Astrocyte (in vitro differentiated cells and primary cell): ENCODE results near the gene TMEM179. TPM values are rescaled to one million over a fixed set of nuclear protein-coding genes. Genes with fewer than 3 reads are reported as not detected.

ENCODE experiments used
- DNase-seq: peaks from one replicate; pipeline ENCODE4 v3.0.0-alpha.2; 2010; ENCODE audit warnings: low read depth
- FAIRE-seq: peaks from 2 replicates; lab custom pipeline; 2011; peaks lifted over from hg19 to GRCh38; lab: Jason Lieb, UNC
- H2AFZ ChIP-seq: 2 replicates; pipeline ENCODE4 v1.6.0; 2012; ENCODE audit warnings: low read depth, low read length, inconsistent platforms
- H3K27ac ChIP-seq: 2 replicates; pipeline ENCODE4 v1.5.1; 2011; ENCODE audit warnings: low read depth, low read length, inconsistent platforms
- H3K27me3 ChIP-seq: 2 replicates; pipeline ENCODE4 v1.6.0; 2011; ENCODE audit warnings: low read length, inconsistent platforms; ENCODE audit not compliant: insufficient read depth
- H3K36me3 ChIP-seq: 2 replicates; pipeline ENCODE4 v1.5.1; 2011; ENCODE audit warnings: low read length, inconsistent platforms; ENCODE audit not compliant: insufficient read depth
- H3K4me1 ChIP-seq: 2 replicates; pipeline ENCODE4 v1.5.1; 2011; ENCODE audit warnings: low read length, inconsistent platforms; ENCODE audit not compliant: insufficient read depth
- H3K4me2 ChIP-seq: 2 replicates; pipeline ENCODE4 v1.6.0; 2012; ENCODE audit warnings: low read length, inconsistent platforms
- H3K4me3 ChIP-seq: 2 replicates; pipeline ENCODE4 v1.5.1; 2011; ENCODE audit warnings: low read depth, mild to moderate bottlenecking, low read length, inconsistent platforms; ENCODE audit not compliant: insufficient read depth
- H3K79me2 ChIP-seq: 2 replicates; pipeline ENCODE4 v1.6.0; 2012; ENCODE audit warnings: mild to moderate bottlenecking, low read length, inconsistent platforms; ENCODE audit not compliant: insufficient read depth
- H3K9ac ChIP-seq: 2 replicates; pipeline ENCODE4 v1.6.0; 2012; ENCODE audit warnings: mild to moderate bottlenecking, low read length, inconsistent platforms
- H3K9me3 ChIP-seq: 2 replicates; pipeline ENCODE4 v1.5.1; 2012; ENCODE audit warnings: low read depth, mild to moderate bottlenecking, low read length, inconsistent platforms; ENCODE audit not compliant: insufficient read depth
- H4K20me1 ChIP-seq: 2 replicates; pipeline ENCODE4 v1.6.0; 2012; ENCODE audit warnings: low read length, inconsistent platforms; ENCODE audit not compliant: insufficient read depth
- H3K27ac Mint-ChIP-seq: one replicate; pipeline ENCODE4 v1.8.0; 2021; ENCODE audit warnings: mild to moderate bottlenecking, mixed read lengths; ENCODE audit not compliant: unreplicated experiment
- H3K27me3 Mint-ChIP-seq: one replicate; pipeline ENCODE4 v1.8.0; 2021; ENCODE audit warnings: low read depth, mixed read lengths; ENCODE audit not compliant: unreplicated experiment
- H3K36me3 Mint-ChIP-seq: one replicate; pipeline ENCODE4 v1.8.0; 2021; ENCODE audit warnings: low read depth, mixed read lengths; ENCODE audit not compliant: unreplicated experiment
- H3K4me1 Mint-ChIP-seq: one replicate; pipeline ENCODE4 v1.8.0; 2021; ENCODE audit warnings: low read depth, mixed read lengths; ENCODE audit not compliant: unreplicated experiment
- H3K4me3 Mint-ChIP-seq: one replicate; pipeline ENCODE4 v1.8.0; 2021; ENCODE audit warnings: mild to moderate bottlenecking, moderate library complexity, mixed read lengths; ENCODE audit not compliant: unreplicated experiment
- H3K9me3 Mint-ChIP-seq: one replicate; pipeline ENCODE4 v1.8.0; 2021; ENCODE audit warnings: mild to moderate bottlenecking, mixed read lengths; ENCODE audit not compliant: unreplicated experiment
- CTCF ChIP-seq: IDR thresholded peaks from 2 replicates; pipeline ENCODE4 v1.5.1; 2011; ENCODE audit warnings: low read depth, mild to moderate bottlenecking, inconsistent platforms, low read length, moderate library complexity; ENCODE audit not compliant: insufficient read depth
- EZH2 ChIP-seq: IDR thresholded peaks from 2 replicates; pipeline ENCODE4 v1.6.1; 2012; ENCODE audit warnings: mild to moderate bottlenecking, low read length, inconsistent platforms; ENCODE audit not compliant: insufficient read depth
- total RNA-seq: library from RNA; stranded (reverse); gene quantifications from 2 replicates; pipeline ENCODE4 v1.2.1, GENCODE V29; 2021

Gene TMEM179
- total RNA-seq, 1 donor from 2014 or later: 0.82 TPM

- no peaks in the 10 kb centered on the region for H3K79me2 ChIP-seq
- H3K4me1 ChIP-seq: no peaks in the 10 kb centered on the region
- no peaks in the 10 kb centered on the region for H3K27me3 ChIP-seq
- no peaks in the 10 kb centered on the region for H3K4me1 Mint-ChIP-seq
- no peaks in the 10 kb centered on the region for H3K36me3 ChIP-seq
- H3K9me3 Mint-ChIP-seq: no peaks in the 10 kb centered on the region
- no peak for DNase-seq
- H3K36me3 Mint-ChIP-seq: no peaks in the 10 kb centered on the region
- no peak overlapping the region for H3K27ac ChIP-seq
- no peak overlapping the region for H2AFZ ChIP-seq
- FAIRE-seq: no peak
- H4K20me1 ChIP-seq: no peaks in the 10 kb centered on the region
- H3K27ac Mint-ChIP-seq: no peak overlapping the region
- TF ChIP-seq CTCF (peak; percentile 41), EZH2 (no peak)
- no peaks in the 10 kb centered on the region for H3K9me3 ChIP-seq
- no peak overlapping the region for H3K9ac ChIP-seq
- H3K4me3 Mint-ChIP-seq: no peak overlapping the region
- no peak overlapping the region for H3K4me2 ChIP-seq
- no peak overlapping the region for H3K4me3 ChIP-seq
- H3K27me3 Mint-ChIP-seq: peaks cover 46% of the 10 kb centered on the region
Observed at GRCh38 chr14:104563742-104564615, 40.6 kb downstream of the TMEM179 start.

- FAIRE-seq (no peak), DNase-seq (no peak)
- Histone ChIP-seq H3K4me3 (no peak overlapping the region), H3K4me1 (no peaks in the 10 kb centered on the region), H3K36me3 (no peaks in the 10 kb centered on the region), H3K27ac (no peak overlapping the region), H3K9me3 (no peaks in the 10 kb centered on the region), H3K27me3 (no peaks in the 10 kb centered on the region), H3K4me2 (no peak overlapping the region), H2AFZ (no peak overlapping the region), H4K20me1 (no peaks in the 10 kb centered on the region), H3K79me2 (no peaks in the 10 kb centered on the region), H3K9ac (no peak overlapping the region)
- Mint-ChIP-seq H3K27ac (no peak overlapping the region), H3K36me3 (no peaks in the 10 kb centered on the region), H3K4me3 (no peak overlapping the region), H3K9me3 (no peaks in the 10 kb centered on the region), H3K4me1 (no peaks in the 10 kb centered on the region), H3K27me3 (peaks cover 44% of the 10 kb centered on the region)
- no peak for TF ChIP-seq CTCF
- TF ChIP-seq EZH2: no peak
Observed at GRCh38 chr14:104563191-104563741, 41.3 kb downstream of the TMEM179 start.

- H2AFZ ChIP-seq: no peak overlapping the region
- H3K9ac ChIP-seq: no peak overlapping the region
- H3K9me3 ChIP-seq: no peaks in the 10 kb centered on the region
- H3K4me1 ChIP-seq: no peaks in the 10 kb centered on the region
- H3K4me3 ChIP-seq: no peak overlapping the region
- Mint-ChIP-seq H3K36me3 (no peaks in the 10 kb centered on the region), H3K27ac (no peak overlapping the region), H3K4me1 (no peaks in the 10 kb centered on the region), H3K4me3 (no peak overlapping the region), H3K9me3 (no peaks in the 10 kb centered on the region), H3K27me3 (peaks cover 44% of the 10 kb centered on the region)
- no peaks in the 10 kb centered on the region for H4K20me1 ChIP-seq
- no peaks in the 10 kb centered on the region for H3K27me3 ChIP-seq
- TF ChIP-seq EZH2: no peak
- no peak for TF ChIP-seq CTCF
- H3K36me3 ChIP-seq: no peaks in the 10 kb centered on the region
- H3K4me2 ChIP-seq: no peak overlapping the region
- no peaks in the 10 kb centered on the region for H3K79me2 ChIP-seq
- no peak for FAIRE-seq
- DNase-seq: no peak
- no peak overlapping the region for H3K27ac ChIP-seq
Observed at GRCh38 chr14:104562606-104563005, 42.0 kb downstream of the TMEM179 start.
